Neural progenitor cell (in vitro differentiated cells): ENCODE results near the gene HOXB7. TPM values are rescaled to one million over a fixed set of nuclear protein-coding genes. Genes with fewer than 3 reads are reported as not detected.

Experiments
- DNase-seq: peaks from one replicate; pipeline ENCODE4 v3.0.0-alpha.2; 2016; ENCODE audit warnings: low spot score
- H2AFZ ChIP-seq: fragments of 200-600 bp; sonication (generic); replicated peaks from 2 replicates; pipeline ENCODE4 v1.6.1; 2016; ENCODE audit warnings: antibody characterized with exemption
- H3F3A ChIP-seq: fragments of 200-600 bp; sonication (generic); 2 replicates; pipeline ENCODE4 v1.6.1; 2016; ENCODE audit warnings: antibody characterized with exemption, low read depth
- H3K27ac ChIP-seq: fragments of 200-600 bp; sonication (generic); 2 replicates; pipeline ENCODE4 v1.5.1; 2016; ENCODE audit warnings: mild to moderate bottlenecking
- H3K27me3 ChIP-seq: fragments of 200-600 bp; sonication (generic); 2 replicates; pipeline ENCODE4 v1.6.1; 2016; ENCODE audit warnings: mild to moderate bottlenecking, moderate library complexity
- H3K36me3 ChIP-seq: fragments of 200-600 bp; sonication (generic); 2 replicates; pipeline ENCODE4 v1.5.1; 2016
- H3K4me1 ChIP-seq: fragments of 200-600 bp; sonication (generic); 2 replicates; pipeline ENCODE4 v1.6.1; 2016; ENCODE audit warnings: mixed run types
- H3K4me2 ChIP-seq: fragments of 200-600 bp; sonication (generic); 2 replicates; pipeline ENCODE4 v1.6.1; 2016
- H3K4me3 ChIP-seq: fragments of 200-600 bp; sonication (generic); 2 replicates; pipeline ENCODE4 v1.5.1; 2016
- H3K79me2 ChIP-seq: fragments of 200-600 bp; sonication (generic); 2 replicates; pipeline ENCODE4 v1.6.1; 2016; ENCODE audit warnings: low read depth
- H3K9ac ChIP-seq: fragments of 200-600 bp; sonication (generic); 2 replicates; pipeline ENCODE4 v1.6.1; 2016
- H3K9me3 ChIP-seq: fragments of 200-600 bp; sonication (generic); 2 replicates; pipeline ENCODE4 v1.5.1; 2016; ENCODE audit warnings: low read depth
- H4K20me1 ChIP-seq: fragments of 200-600 bp; sonication (generic); 2 replicates; pipeline ENCODE4 v1.6.1; 2016; ENCODE audit warnings: low read depth
- H3K27ac Mint-ChIP-seq: 3 replicates; pipeline ENCODE4 v1.8.0; 2021; ENCODE audit warnings: mixed read lengths
- H3K27me3 Mint-ChIP-seq: 2 replicates; pipeline ENCODE4 v1.8.0; 2022; ENCODE audit warnings: low read depth, mild to moderate bottlenecking, inconsistent platforms, moderate library complexity, mixed read lengths; ENCODE audit not compliant: insufficient read depth
- H3K36me3 Mint-ChIP-seq: 3 replicates; pipeline ENCODE4 v1.8.0; 2021; ENCODE audit warnings: mixed read lengths
- H3K4me1 Mint-ChIP-seq: 3 replicates; pipeline ENCODE4 v1.8.0; 2021; ENCODE audit warnings: mixed read lengths
- H3K4me3 Mint-ChIP-seq: 3 replicates; pipeline ENCODE4 v1.8.0; 2021; ENCODE audit warnings: mild to moderate bottlenecking, moderate library complexity, mixed read lengths
- H3K9me3 Mint-ChIP-seq: 3 replicates; pipeline ENCODE4 v1.8.0; 2020; ENCODE audit warnings: mixed read lengths
- CTCF ChIP-seq: fragments of 200-600 bp; sonication (generic); IDR thresholded peaks from 2 replicates; pipeline ENCODE4 v1.5.1; 2017; ENCODE audit warnings: antibody characterized with exemption, mild to moderate bottlenecking
- EZH2 ChIP-seq: fragments of 200-600 bp; sonication (generic); IDR thresholded peaks from 2 replicates; pipeline ENCODE4 v1.6.1; 2017; ENCODE audit warnings: antibody characterized with exemption, mild to moderate bottlenecking, moderate library complexity
- EZH2phosphoT487 ChIP-seq: fragments of 200-600 bp; sonication (generic); IDR thresholded peaks from 2 replicates; pipeline ENCODE4 v1.6.1; 2017; ENCODE audit warnings: antibody characterized with exemption
- total RNA-seq: library from RNA; depleted of rRNA; stranded (reverse); fragments of >200 nt; gene quantifications from 2 replicates; pipeline ENCODE4 v1.2.3, GENCODE V29; 2015; ENCODE audit warnings: low replicate concordance

Gene HOXB7
- total RNA-seq, 1 donor from 2014 or later, result not detected

GRCh38 chr17:48565925-48566710 is 44.7 kb downstream of the HOXB7 start:
- Histone ChIP-seq H3K9ac (no peak overlapping the region), H3K4me1 (no peaks in the 10 kb centered on the region), H3F3A (no peaks in the 10 kb centered on the region), H2AFZ (no peak overlapping the region), H3K36me3 (no peaks in the 10 kb centered on the region), H3K27ac (no peak overlapping the region), H3K4me3 (no peak overlapping the region), H3K27me3 (peaks cover 100% of the 10 kb centered on the region), H3K9me3 (no peaks in the 10 kb centered on the region), H3K4me2 (no peak overlapping the region), H4K20me1 (peaks cover 96% of the 10 kb centered on the region), H3K79me2 (no peaks in the 10 kb centered on the region)
- no peaks in the 10 kb centered on the region for H3K36me3 Mint-ChIP-seq
- DNase-seq, result no peak
- no peaks in the 10 kb centered on the region for H3K4me1 Mint-ChIP-seq
- H3K4me3 Mint-ChIP-seq, result no peak overlapping the region
- H3K27me3 Mint-ChIP-seq, result peaks cover 27% of the 10 kb centered on the region
- no peak overlapping the region for H3K27ac Mint-ChIP-seq
- peaks cover 1% of the 10 kb centered on the region for H3K9me3 Mint-ChIP-seq
- TF ChIP-seq CTCF, result no peak
- peak; percentile 47 for TF ChIP-seq EZH2phosphoT487
- peak; percentile 69 for TF ChIP-seq EZH2

- no peak overlapping the region for H3K4me3 Mint-ChIP-seq
Measured at GRCh38 chr17:48565022-48565554, 45.7 kb downstream of the HOXB7 start.

GRCh38 chr17:48564188-48565021 is 46.4 kb downstream of the HOXB7 start:
- Histone ChIP-seq H3K27me3 (peaks cover 100% of the 10 kb centered on the region), H3K9me3 (no peaks in the 10 kb centered on the region), H3K4me2 (no peak overlapping the region), H3K36me3 (no peaks in the 10 kb centered on the region), H3K4me3 (peak overlapping the region; percentile 17), H3K27ac (no peak overlapping the region), H3K9ac (no peak overlapping the region), H3F3A (no peaks in the 10 kb centered on the region), H2AFZ (no peak overlapping the region), H4K20me1 (peaks cover 94% of the 10 kb centered on the region), H3K79me2 (no peaks in the 10 kb centered on the region), H3K4me1 (no peaks in the 10 kb centered on the region)
- peaks cover 44% of the 10 kb centered on the region for H3K27me3 Mint-ChIP-seq
- no peak overlapping the region for H3K27ac Mint-ChIP-seq
- no peaks in the 10 kb centered on the region for H3K36me3 Mint-ChIP-seq
- H3K4me1 Mint-ChIP-seq, result no peaks in the 10 kb centered on the region
- peaks cover 3% of the 10 kb centered on the region for H3K9me3 Mint-ChIP-seq
- H3K4me3 Mint-ChIP-seq, result no peak overlapping the region
- no peak for DNase-seq
- TF ChIP-seq CTCF, result no peak
- TF ChIP-seq EZH2phosphoT487, result peak; percentile 96
- TF ChIP-seq EZH2, result peak; percentile 97

More at GRCh38 chr17:48565022-48565554, 45.7 kb downstream of the HOXB7 start:
- Histone ChIP-seq H3K4me1 (no peaks in the 10 kb centered on the region), H3K4me2 (no peak overlapping the region), H3K79me2 (no peaks in the 10 kb centered on the region), H3K4me3 (no peak overlapping the region), H3K36me3 (no peaks in the 10 kb centered on the region), H3K9me3 (no peaks in the 10 kb centered on the region), H3K9ac (no peak overlapping the region), H3K27ac (no peak overlapping the region), H3K27me3 (peaks cover 100% of the 10 kb centered on the region), H3F3A (no peaks in the 10 kb centered on the region), H4K20me1 (peaks cover 94% of the 10 kb centered on the region), H2AFZ (no peak overlapping the region)
- Mint-ChIP-seq H3K27ac (no peak overlapping the region), H3K27me3 (peaks cover 38% of the 10 kb centered on the region), H3K4me1 (no peaks in the 10 kb centered on the region), H3K9me3 (peaks cover 3% of the 10 kb centered on the region), H3K36me3 (no peaks in the 10 kb centered on the region)
- no peak for TF ChIP-seq EZH2phosphoT487
- no peak for TF ChIP-seq CTCF
- TF ChIP-seq EZH2, result no peak
- DNase-seq, result no peak
